Natural killer cell (primary cell): ENCODE data around the gene LIMS1. TPM values are rescaled to one million over a fixed set of nuclear protein-coding genes. Genes with fewer than 3 reads are reported as not detected.
A peak's percentile ranks its signal among the peaks of the same experiment; 100 is the strongest.

ENCODE experiments used
- ATAC-seq, 3 donors: fragments of 150-1000 bp in 2 of 3; fragments of 200-7000 bp in 1 of 3; cut with Tn5 transposase; 1 replicate in 1 of 3; 2 replicates in 2 of 3; pipeline ENCODE4 v1.10.0; 2021; ENCODE audit warnings: mild to moderate bottlenecking in 2 of 3, moderate library complexity in 2 of 3
- DNase-seq, 2 donors: peaks; one replicate each; pipeline versions ENCODE4 v3.0.0 to v3.0.0-alpha.2; 2013 to 2021; ENCODE audit warnings: mixed read lengths in 1 of 2
- H3K27ac ChIP-seq: one replicate; pipeline ENCODE4 v1.5.1; 2013; ENCODE audit warnings: mild to moderate bottlenecking, low read length
- H3K27me3 ChIP-seq: one replicate; pipeline ENCODE4 v1.6.1; 2013; ENCODE audit warnings: low read length; ENCODE audit not compliant: control insufficient read depth, insufficient read depth
- H3K36me3 ChIP-seq: one replicate; pipeline ENCODE4 v1.6.1; 2013; ENCODE audit warnings: low read length; ENCODE audit not compliant: control insufficient read depth, insufficient read depth
- H3K4me1 ChIP-seq: one replicate; pipeline ENCODE4 v1.6.1; 2013; ENCODE audit warnings: low read length; ENCODE audit not compliant: control insufficient read depth, insufficient read depth
- H3K4me3 ChIP-seq: one replicate; pipeline ENCODE4 v1.5.1; 2013; ENCODE audit warnings: low read length
- H3K9me3 ChIP-seq: one replicate; pipeline ENCODE4 v1.6.1; 2013; ENCODE audit warnings: low read length; ENCODE audit not compliant: control insufficient read depth, insufficient read depth
- H3K27ac Mint-ChIP-seq, 2 donors: one replicate each; pipeline ENCODE4 v1.8.0; 2022; ENCODE audit warnings: mild to moderate bottlenecking in 2 of 2, mixed read lengths in 2 of 2, moderate library complexity in 1 of 2
- H3K27me3 Mint-ChIP-seq, 2 donors: one replicate each; pipeline ENCODE4 v1.8.0; 2022; ENCODE audit warnings: low read depth in 2 of 2, mixed read lengths in 2 of 2
- H3K36me3 Mint-ChIP-seq: one replicate; pipeline ENCODE4 v1.8.0; 2022; ENCODE audit warnings: mixed read lengths
- H3K4me1 Mint-ChIP-seq, 2 donors: one replicate each; pipeline ENCODE4 v1.8.0; 2022; ENCODE audit warnings: mixed read lengths in 2 of 2
- H3K4me3 Mint-ChIP-seq: one replicate; pipeline ENCODE4 v1.8.0; 2022; ENCODE audit warnings: mild to moderate bottlenecking, moderate library complexity, mixed read lengths
- H3K9me3 Mint-ChIP-seq, 2 donors: one replicate each; pipeline ENCODE4 v1.8.0; 2022; ENCODE audit warnings: mixed read lengths in 2 of 2
- CTCF ChIP-seq: fragments of 200-600 bp; IDR thresholded peaks from one replicate; pipeline ENCODE4 v1.8.0; 2022; ENCODE audit warnings: antibody characterized with exemption
- WGBS: methylation state at CpG from one replicate; pipeline ENCODE4 v1.1.7; 2013; ENCODE audit warnings: missing lambda C conversion rate; ENCODE audit not compliant: insufficient coverage; 5-methylcytosine and 5-hydroxymethylcytosine counted together
- intact Hi-C: fragments of 100-400 bp; cut with micrococcal nuclease; formaldehyde crosslinking; loops from one replicate; pipeline ENCODE4 v1.14.2; 2022
- total RNA-seq, 4 donors: library from RNA; stranded (reverse); fragments of 120-200 nt in 1 of 4; gene quantifications; one replicate each; pipeline versions ENCODE4 v1.2.3 to v1.2.4, GENCODE V29; 2013 to 2022

Gene LIMS1
- total RNA-seq, 3 donors from 2014 or later (not counting 1 experiment from before 2014, with no cell fraction given), result 31.6 to 41.4 (median 34.8) TPM

GRCh38 chr2:108614659-108615058 lies 80.4 kb downstream of the LIMS1 start:
- H3K4me1 ChIP-seq, result peaks cover 45% of the 10 kb centered on the region
- WGBS, result 87% methylated on average over 4 of the region's 4 CpGs
- H3K4me3 ChIP-seq, result no peak overlapping the region
- H3K27ac ChIP-seq, result no peak overlapping the region
- peaks cover 45 to 52% of the 10 kb centered on the region in 2 donors for H3K4me1 Mint-ChIP-seq
- H3K36me3 Mint-ChIP-seq, result no peaks in the 10 kb centered on the region
- DNase-seq (no peak), ATAC-seq (no peak)
- TF ChIP-seq CTCF, result no peak
- peak overlapping the region in 1 of 2 donors; percentile 73 for H3K27ac Mint-ChIP-seq
- H3K9me3 Mint-ChIP-seq, result no peaks in the 10 kb centered on the region
- H3K27me3 ChIP-seq, result no peaks in the 10 kb centered on the region
- H3K4me3 Mint-ChIP-seq, result no peak overlapping the region
- H3K27me3 Mint-ChIP-seq, result no peaks in the 10 kb centered on the region
- intact Hi-C loops, result no loop called here
- no peaks in the 10 kb centered on the region for H3K36me3 ChIP-seq
- no peaks in the 10 kb centered on the region for H3K9me3 ChIP-seq

DNA sequence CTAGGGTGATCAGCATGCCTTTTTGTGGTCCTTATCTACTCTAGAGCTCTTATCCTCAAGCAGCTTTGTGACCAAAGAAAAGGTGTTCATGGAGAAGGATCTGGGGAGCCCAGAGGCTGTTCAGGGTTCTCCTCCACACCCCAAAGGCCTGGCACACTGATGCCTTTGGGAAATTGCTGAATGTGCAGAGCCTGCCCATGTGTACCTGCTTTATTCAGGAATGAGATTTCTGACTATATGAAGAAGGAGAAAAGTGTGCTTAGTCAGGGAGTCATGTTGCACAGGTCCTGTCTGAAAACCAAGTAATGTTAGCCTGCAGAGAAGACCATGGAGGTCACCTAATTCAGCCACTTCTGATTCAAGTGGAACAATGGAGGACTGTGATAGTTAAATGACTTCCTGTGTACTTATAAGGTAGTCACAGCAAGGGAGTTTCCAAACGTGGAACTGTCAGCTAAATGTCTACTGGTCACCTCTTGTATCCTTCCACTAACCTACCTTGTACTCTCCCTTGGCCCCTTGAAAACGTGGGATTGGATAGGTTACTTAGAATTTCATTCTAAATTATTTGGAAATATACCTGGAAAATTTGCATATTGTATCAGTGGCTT lies 81.3 kb downstream of the LIMS1 start:
- H3K9me3 ChIP-seq, result no peaks in the 10 kb centered on the region
- no peak overlapping the region for H3K27ac ChIP-seq
- intact Hi-C loops, result no loop called here
- Mint-ChIP-seq H3K36me3 (no peaks in the 10 kb centered on the region), H3K27me3 (no peaks in the 10 kb centered on the region), H3K27ac (peak overlapping the region; percentile 31 to 42), H3K4me1 (peaks cover 54 to 58% of the 10 kb centered on the region in 2 donors), H3K9me3 (no peaks in the 10 kb centered on the region), H3K4me3 (no peak overlapping the region)
- peak in 1 of 2 donors; percentile 61 for DNase-seq
- no peaks in the 10 kb centered on the region for H3K27me3 ChIP-seq
- TF ChIP-seq CTCF, result no peak
- H3K36me3 ChIP-seq, result no peaks in the 10 kb centered on the region
- peaks cover 50% of the 10 kb centered on the region for H3K4me1 ChIP-seq
- peak in 2 of 3 donors; percentile 27 to 33 for ATAC-seq
- WGBS, result no CpG with 5 or more reads among the region's 2 CpGs
- H3K4me3 ChIP-seq, result no peak overlapping the region

DNA sequence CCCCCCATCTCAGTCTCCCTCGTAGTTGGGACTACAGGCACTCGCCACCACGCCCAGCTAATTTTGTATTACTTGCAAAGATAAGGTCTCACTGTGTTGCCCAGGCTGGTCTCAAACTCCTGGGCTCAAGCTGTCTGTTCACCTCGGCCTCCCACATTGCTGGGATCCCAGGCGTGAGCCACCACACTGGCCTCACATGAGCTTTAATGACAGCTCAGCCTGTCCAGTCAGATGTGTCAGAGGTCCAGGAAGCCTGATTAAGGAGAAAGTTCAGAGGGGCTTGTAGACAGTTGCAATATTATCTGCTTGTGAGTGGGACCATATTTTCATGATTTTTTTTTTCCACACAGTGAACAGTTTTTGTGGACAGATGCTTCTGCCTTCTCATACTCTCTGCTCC lies 82.0 kb downstream of the LIMS1 start:
- intact Hi-C loops, result no loop called here
- no peak overlapping the region for H3K4me3 ChIP-seq
- no peaks in the 10 kb centered on the region for H3K9me3 Mint-ChIP-seq
- H3K36me3 Mint-ChIP-seq, result no peaks in the 10 kb centered on the region
- no peak overlapping the region for H3K4me3 Mint-ChIP-seq
- H3K27ac Mint-ChIP-seq, result no peak overlapping the region
- peaks cover 55 to 58% of the 10 kb centered on the region in 2 donors for H3K4me1 Mint-ChIP-seq
- H3K9me3 ChIP-seq, result no peaks in the 10 kb centered on the region
- ATAC-seq (no peak), DNase-seq (no peak)
- no peaks in the 10 kb centered on the region for H3K27me3 Mint-ChIP-seq
- no peaks in the 10 kb centered on the region for H3K36me3 ChIP-seq
- H3K4me1 ChIP-seq, result peaks cover 55% of the 10 kb centered on the region
- no peak overlapping the region for H3K27ac ChIP-seq
- WGBS, result 89% methylated on average over 5 of the region's 5 CpGs
- no peaks in the 10 kb centered on the region for H3K27me3 ChIP-seq
- TF ChIP-seq CTCF, result no peak

DNA sequence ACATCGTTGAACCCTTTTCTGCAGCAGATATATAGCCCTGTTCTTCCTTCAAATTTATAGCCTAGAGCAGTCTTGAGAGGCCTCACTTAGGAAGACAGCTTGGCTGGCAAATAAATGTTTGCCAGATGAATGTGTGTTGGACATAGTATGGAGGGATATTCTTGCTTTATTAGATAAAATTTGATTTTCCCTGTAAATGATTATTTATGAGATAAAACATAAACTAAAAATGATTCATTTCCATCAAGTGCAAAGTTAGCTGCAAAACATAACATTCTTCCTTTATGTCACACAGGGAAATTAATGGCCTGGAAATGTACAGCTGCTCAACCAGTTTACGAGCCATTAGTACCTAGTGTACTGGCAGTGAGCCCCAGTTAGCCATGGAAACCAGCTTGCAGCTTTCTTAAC lies 82.5 kb downstream of the LIMS1 start:
- Mint-ChIP-seq H3K27me3 (no peaks in the 10 kb centered on the region), H3K9me3 (no peaks in the 10 kb centered on the region), H3K27ac (no peak overlapping the region), H3K4me1 (peaks cover 56 to 62% of the 10 kb centered on the region in 2 donors), H3K36me3 (no peaks in the 10 kb centered on the region), H3K4me3 (no peak overlapping the region)
- WGBS, result 56% methylated on average over 2 of the region's 2 CpGs
- ATAC-seq, result no peak
- no peak overlapping the region for H3K27ac ChIP-seq
- H3K36me3 ChIP-seq, result no peaks in the 10 kb centered on the region
- no peak for DNase-seq
- H3K4me3 ChIP-seq, result no peak overlapping the region
- no peak for TF ChIP-seq CTCF
- no peaks in the 10 kb centered on the region for H3K27me3 ChIP-seq
- H3K4me1 ChIP-seq, result peaks cover 51% of the 10 kb centered on the region
- no peaks in the 10 kb centered on the region for H3K9me3 ChIP-seq
- intact Hi-C loops, result no loop called here
